ENCODE results near the gene HDAC10. TPM values are rescaled to one million over a fixed set of nuclear protein-coding genes. Genes with fewer than 3 reads are reported as not detected.

Gene HDAC10
- total RNA-seq, 1 experiment from 2014 or later: 71.3 TPM

- Histone ChIP-seq H3K9me3 (ENCODE audit: control insufficient read depth, insufficient read depth, low read depth, low read length) (no peaks in the 10 kb centered on the region), H3K27ac (ENCODE audit: low read length) (no peak overlapping the region), H3K27me3 (ENCODE audit: control insufficient read depth, insufficient read depth, low read length) (no peaks in the 10 kb centered on the region), H3K4me3 (ENCODE audit: low read depth in 2 of 2, low read length in 2 of 2) (no peak overlapping the region), H3K36me3 (ENCODE audit: control insufficient read depth, insufficient read depth, low read length) (no peaks in the 10 kb centered on the region), H3K4me1 (ENCODE audit: control insufficient read depth, insufficient read depth, low read length) (peaks cover 32% of the 10 kb centered on the region)
- ChIA-PET POLR2A (no interaction called here), CTCF (no interaction called here)
- TF ChIP-seq CTCF (IDR thresholded peaks at IDR 0.05) (no peak), POLR2AphosphoS5 (IDR thresholded peaks at IDR 0.05; ENCODE audit: low read depth, low read length) (no peak), TCF7L2 (IDR thresholded peaks at IDR 0.05; ENCODE audit: low read depth, low read length) (no peak)
- in situ Hi-C loops (cut with HindIII; ENCODE audit: low pct_unique_long_range_greater_than_20kb, low sequenced_read_pairs): no loop called here
- no peak for DNase-seq (ENCODE audit: low read depth, low spot score)
- no peak for ATAC-seq
- BruUV-seq (replicated peaks): no TSS peak
- intact Hi-C loops (cut with micrococcal nuclease; ENCODE audit: unreplicated experiment): no loop called here
These were observed 4.0 kb upstream of the HDAC10 start for GRCh38 chr22:50255099-50255498.

- intact Hi-C loops (cut with micrococcal nuclease; ENCODE audit: unreplicated experiment) (no loop called here), in situ Hi-C loops (cut with HindIII; ENCODE audit: low pct_unique_long_range_greater_than_20kb, low sequenced_read_pairs) (no loop called here)
- ChIA-PET CTCF (no interaction called here), POLR2A (no interaction called here)
- Histone ChIP-seq H3K9me3 (ENCODE audit: control insufficient read depth, insufficient read depth, low read depth, low read length) (no peaks in the 10 kb centered on the region), H3K4me1 (ENCODE audit: control insufficient read depth, insufficient read depth, low read length) (peaks cover 33% of the 10 kb centered on the region), H3K27me3 (ENCODE audit: control insufficient read depth, insufficient read depth, low read length) (no peaks in the 10 kb centered on the region), H3K36me3 (ENCODE audit: control insufficient read depth, insufficient read depth, low read length) (no peaks in the 10 kb centered on the region), H3K4me3 (ENCODE audit: low read depth in 2 of 2, low read length in 2 of 2) (no peak overlapping the region), H3K27ac (ENCODE audit: low read length) (0 out of 2 replicates have a peak overlapping the region, but pooled peaks have one; percentile 29)
- ATAC-seq (no peak), DNase-seq (ENCODE audit: low read depth, low spot score) (no peak)
- TF ChIP-seq REST (IDR thresholded peaks at IDR 0.05; ENCODE audit: insufficient read depth in 1 of 2, low read depth in 2 of 2, low read length in 1 of 2) (no peak), SIN3A (IDR thresholded peaks at IDR 0.05; ENCODE audit: borderline replicate concordance, insufficient read depth, low read depth, low read length) (no peak), CTCF (IDR thresholded peaks at IDR 0.05) (no peak), POLR2AphosphoS5 (IDR thresholded peaks at IDR 0.05; ENCODE audit: low read depth, low read length) (no peak)
- no TSS peak for BruUV-seq (replicated peaks)
These were observed 2.9 kb upstream of the HDAC10 start for GRCh38 chr22:50253941-50254340.
